ENCODE measurements around the gene CATSPERE. TPM values are rescaled to one million over a fixed set of nuclear protein-coding genes. Genes with fewer than 3 reads are reported as not detected.

CATSPERE gene
- total and polyA plus RNA-seq, 10 of the 15 experiments (the other 5 are each of a cell fraction or from before 2014, with no cell fraction given), result 0.04 to 0.24 (median 0.17) TPM; not detected in 3

DNA sequence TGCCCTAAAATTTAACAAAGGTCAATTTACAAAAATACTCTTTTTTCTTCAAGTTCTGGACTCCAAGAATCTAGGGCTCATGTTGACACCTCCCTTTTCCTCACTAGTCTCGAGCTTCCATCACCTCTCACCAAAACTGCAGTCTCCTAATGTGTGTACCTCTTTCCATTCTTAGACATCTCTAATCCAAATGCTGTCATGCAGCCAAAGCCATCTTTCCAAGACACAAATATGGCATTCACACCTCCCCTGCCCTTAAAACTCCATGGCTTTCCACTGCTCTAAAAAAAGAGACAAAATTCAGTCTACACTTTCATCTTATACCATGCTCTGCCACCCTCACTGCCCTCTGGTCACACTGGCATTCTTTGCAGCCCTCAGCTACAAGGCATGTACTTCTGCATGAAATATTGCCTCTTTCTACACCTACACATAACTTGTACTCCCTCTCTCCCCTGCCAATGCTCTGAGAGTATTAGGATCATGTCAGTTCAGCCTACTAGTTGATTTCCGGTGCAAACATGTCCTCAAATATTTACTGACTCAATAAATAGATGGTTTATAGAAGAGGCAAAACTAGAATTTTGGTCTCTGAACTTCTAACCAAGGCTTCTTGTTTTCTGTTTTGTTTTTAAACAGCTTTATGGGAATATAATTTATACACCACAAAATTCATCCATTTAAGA lies 36.3 kb upstream of the CATSPERE start:
- Histone ChIP-seq H3K27me3 (replicated peaks in 1 of 2; ENCODE audit: control insufficient read depth in 2 of 2, insufficient read depth in 2 of 2, low read length in 1 of 2) (no peaks in the 10 kb centered on the region), H3K79me2 (ENCODE audit: control insufficient read depth, insufficient read depth, low read length) (no peaks in the 10 kb centered on the region; the same call in 1 of the 2 replicates), H3K9me3 (replicated peaks; ENCODE audit: control insufficient read depth, insufficient read depth, low read length) (no peaks in the 10 kb centered on the region), H3K4me3 (no peak overlapping the region), H3K27ac (ENCODE audit: control insufficient read depth, insufficient read depth) (no peak overlapping the region), H3K9ac (ENCODE audit: control insufficient read depth, insufficient read depth, low read length) (no peak overlapping the region), H4K20me1 (ENCODE audit: control insufficient read depth, insufficient read depth) (no peaks in the 10 kb centered on the region), H3K4me2 (ENCODE audit: control insufficient read depth, insufficient read depth) (no peak overlapping the region), H2AFZ (ENCODE audit: control insufficient read depth, low read depth, low read length) (no peak overlapping the region), H3K4me1 (ENCODE audit: control insufficient read depth, insufficient read depth, low read length) (no peaks in the 10 kb centered on the region), H3K36me3 (ENCODE audit: control insufficient read depth in 2 of 2, insufficient read depth in 2 of 2, low read length in 1 of 2) (peaks cover 0 to 23% of the 10 kb centered on the region in 2 experiments; a peak in 3 of 4 replicates)
- ChIA-PET RAD21 (ENCODE audit: unreplicated experiment) (no interaction called here), CTCF (interaction anchor here (0.6 to 1.3 kb wide), 3 partner anchors 10 to 516 kb away, joined by 3 to 4 read pairs (median 4); no protein-coding TSS in a partner anchor), POLR2A (no interaction called here), SMC1A (ENCODE audit: uncharacterized antibody, unreplicated experiment) (interaction anchor here (1.0 to 1.9 kb wide), 3 partner anchors 9 to 24 kb away, joined by 3 to 5 read pairs (median 4); no protein-coding TSS in a partner anchor)
- DNase-seq (ENCODE audit: low read depth, low spot score) (no peak), FAIRE-seq (no peak), ATAC-seq (no peak)
- TF ChIP-seq NR2C2 (IDR thresholded peaks at IDR 0.05; ENCODE audit: borderline replicate concordance, control insufficient read depth, insufficient read length, low read depth) (no peak), EP300 (IDR thresholded peaks at IDR 0.05; ENCODE audit: borderline replicate concordance in 1 of 2, control insufficient read depth in 1 of 2, low read depth in 2 of 2, low read length in 2 of 2) (no peak), SREBF2 (IDR thresholded peaks at IDR 0.05; ENCODE audit: low read length) (no peak), ESRRA (IDR thresholded peaks at IDR 0.05; ENCODE audit: low read length) (no peak), JUND (IDR thresholded peaks at IDR 0.05; ENCODE audit: low read depth, low read length) (no peak), RAD21 (IDR thresholded peaks at IDR 0.05; ENCODE audit: insufficient read depth, low read depth, low read length) (no peak), NBN (IDR thresholded peaks at IDR 0.05) (no peak), HDGF (IDR thresholded peaks at IDR 0.05) (no peak), FOXM1 (IDR thresholded peaks at IDR 0.05; ENCODE audit: low read depth, low read length) (no peak), SP1 (IDR thresholded peaks at IDR 0.05; ENCODE audit: low read depth, low read length) (no peak), BRCA1 (IDR thresholded peaks at IDR 0.05; ENCODE audit: low read depth, low read length) (no peak), ZNF384 (IDR thresholded peaks at IDR 0.05; ENCODE audit: borderline replicate concordance, low read depth, low read length) (no peak), BHLHE40 (IDR thresholded peaks at IDR 0.05; ENCODE audit: borderline replicate concordance in 1 of 2, low read depth in 2 of 2, low read length in 1 of 2) (no peak), MTA3 (IDR thresholded peaks at IDR 0.05; ENCODE audit: borderline replicate concordance, low read length) (no peak), NR2C1 (IDR thresholded peaks at IDR 0.05) (no peak)
- TF ChIP-seq, protein P1, sequence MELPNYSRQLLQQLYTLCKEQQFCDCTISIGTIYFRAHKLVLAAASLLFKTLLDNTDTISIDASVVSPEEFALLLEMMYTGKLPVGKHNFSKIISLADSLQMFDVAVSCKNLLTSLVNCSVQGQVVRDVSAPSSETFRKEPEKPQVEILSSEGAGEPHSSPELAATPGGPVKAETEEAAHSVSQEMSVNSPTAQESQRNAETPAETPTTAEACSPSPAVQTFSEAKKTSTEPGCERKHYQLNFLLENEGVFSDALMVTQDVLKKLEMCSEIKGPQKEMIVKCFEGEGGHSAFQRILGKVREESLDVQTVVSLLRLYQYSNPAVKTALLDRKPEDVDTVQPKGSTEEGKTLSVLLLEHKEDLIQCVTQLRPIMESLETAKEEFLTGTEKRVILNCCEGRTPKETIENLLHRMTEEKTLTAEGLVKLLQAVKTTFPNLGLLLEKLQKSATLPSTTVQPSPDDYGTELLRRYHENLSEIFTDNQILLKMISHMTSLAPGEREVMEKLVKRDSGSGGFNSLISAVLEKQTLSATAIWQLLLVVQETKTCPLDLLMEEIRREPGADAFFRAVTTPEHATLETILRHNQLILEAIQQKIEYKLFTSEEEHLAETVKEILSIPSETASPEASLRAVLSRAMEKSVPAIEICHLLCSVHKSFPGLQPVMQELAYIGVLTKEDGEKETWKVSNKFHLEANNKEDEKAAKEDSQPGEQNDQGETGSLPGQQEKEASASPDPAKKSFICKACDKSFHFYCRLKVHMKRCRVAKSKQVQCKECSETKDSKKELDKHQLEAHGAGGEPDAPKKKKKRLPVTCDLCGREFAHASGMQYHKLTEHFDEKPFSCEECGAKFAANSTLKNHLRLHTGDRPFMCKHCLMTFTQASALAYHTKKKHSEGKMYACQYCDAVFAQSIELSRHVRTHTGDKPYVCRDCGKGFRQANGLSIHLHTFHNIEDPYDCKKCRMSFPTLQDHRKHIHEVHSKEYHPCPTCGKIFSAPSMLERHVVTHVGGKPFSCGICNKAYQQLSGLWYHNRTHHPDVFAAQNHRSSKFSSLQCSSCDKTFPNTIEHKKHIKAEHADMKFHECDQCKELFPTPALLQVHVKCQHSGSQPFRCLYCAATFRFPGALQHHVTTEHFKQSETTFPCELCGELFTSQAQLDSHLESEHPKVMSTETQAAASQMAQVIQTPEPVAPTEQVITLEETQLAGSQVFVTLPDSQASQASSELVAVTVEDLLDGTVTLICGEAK (IDR thresholded peaks at IDR 0.05; ENCODE audit: borderline replicate concordance), result no peak
- TF ChIP-seq, protein P2, sequence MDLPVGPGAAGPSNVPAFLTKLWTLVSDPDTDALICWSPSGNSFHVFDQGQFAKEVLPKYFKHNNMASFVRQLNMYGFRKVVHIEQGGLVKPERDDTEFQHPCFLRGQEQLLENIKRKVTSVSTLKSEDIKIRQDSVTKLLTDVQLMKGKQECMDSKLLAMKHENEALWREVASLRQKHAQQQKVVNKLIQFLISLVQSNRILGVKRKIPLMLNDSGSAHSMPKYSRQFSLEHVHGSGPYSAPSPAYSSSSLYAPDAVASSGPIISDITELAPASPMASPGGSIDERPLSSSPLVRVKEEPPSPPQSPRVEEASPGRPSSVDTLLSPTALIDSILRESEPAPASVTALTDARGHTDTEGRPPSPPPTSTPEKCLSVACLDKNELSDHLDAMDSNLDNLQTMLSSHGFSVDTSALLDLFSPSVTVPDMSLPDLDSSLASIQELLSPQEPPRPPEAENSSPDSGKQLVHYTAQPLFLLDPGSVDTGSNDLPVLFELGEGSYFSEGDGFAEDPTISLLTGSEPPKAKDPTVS (IDR thresholded peaks at IDR 0.05; ENCODE audit: low read depth, low read length), result no peak
- intact Hi-C loops (cut with micrococcal nuclease; ENCODE audit: unreplicated experiment) (no loop called here), in situ Hi-C loops (cut with MboI) (no loop called here)
- whole genome bisulfite sequencing (ENCODE audit: insufficient coverage, insufficient replicate concordance, low lambda C conversion rate, missing lambda C conversion rate), result 74% methylated on average over 2 of the region's 2 CpGs
- no TSS peak for BruUV-seq (replicated peaks)

All from GM12878 (cell line).